Activated naive CD8-positive, alpha-beta T cell treated with anti-CD3 and anti-CD28 coated beads, Interleukin-2, amount 50 U/mL, for 16 hours (primary cell): ENCODE measurements around the gene HYAL3.

ENCODE experiments used
- DNase-seq: peaks from one replicate; pipeline ENCODE4 v3.0.0-alpha.2; 2020; ENCODE audit warnings: low read depth, low spot score

Gene HYAL3

DNA sequence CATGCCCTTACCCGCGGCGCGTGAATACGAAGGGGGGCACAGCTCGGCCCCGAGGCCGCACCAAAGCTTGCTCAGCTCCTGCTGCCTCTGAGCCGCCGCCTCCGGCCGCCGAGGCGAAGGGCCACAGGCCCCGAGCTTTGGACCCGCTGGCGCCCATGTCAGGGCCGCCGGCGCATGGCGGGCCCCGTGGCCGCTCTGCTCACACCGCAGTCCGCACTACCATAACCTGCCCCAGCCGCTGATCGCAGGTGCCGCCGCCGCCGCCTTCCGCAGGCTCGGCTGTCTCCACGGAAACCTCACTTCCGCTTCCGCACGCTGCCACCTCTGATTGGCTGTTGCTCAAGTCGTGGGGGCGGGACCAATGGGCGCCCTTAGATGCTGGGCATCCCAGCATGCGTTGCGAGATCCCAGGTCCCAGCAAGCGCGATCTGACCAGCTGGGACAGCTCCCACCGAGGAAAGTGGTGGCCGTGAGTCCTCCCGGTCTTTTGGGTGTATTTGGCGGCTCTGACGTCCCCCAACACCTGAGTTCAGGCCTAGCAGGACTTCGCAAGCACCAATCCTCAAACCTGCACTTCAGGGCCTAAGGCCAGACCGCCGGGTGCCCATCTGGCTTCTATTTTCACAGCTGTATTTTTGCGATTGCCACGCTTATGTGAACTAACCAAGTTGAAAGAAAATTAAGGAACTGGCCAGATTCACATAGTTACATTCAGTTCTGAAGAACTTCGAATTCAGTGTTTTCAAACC lies 28.9 kb upstream of the HYAL3 start, which contains the start of gene TUSC2:
Gene TUSC2 (minus strand): TSS at position 281 of the 749 bp plus-strand sequence. CDS start 124 bp downstream, at position 157.
- peak; percentile 84 for DNase-seq

DNA sequence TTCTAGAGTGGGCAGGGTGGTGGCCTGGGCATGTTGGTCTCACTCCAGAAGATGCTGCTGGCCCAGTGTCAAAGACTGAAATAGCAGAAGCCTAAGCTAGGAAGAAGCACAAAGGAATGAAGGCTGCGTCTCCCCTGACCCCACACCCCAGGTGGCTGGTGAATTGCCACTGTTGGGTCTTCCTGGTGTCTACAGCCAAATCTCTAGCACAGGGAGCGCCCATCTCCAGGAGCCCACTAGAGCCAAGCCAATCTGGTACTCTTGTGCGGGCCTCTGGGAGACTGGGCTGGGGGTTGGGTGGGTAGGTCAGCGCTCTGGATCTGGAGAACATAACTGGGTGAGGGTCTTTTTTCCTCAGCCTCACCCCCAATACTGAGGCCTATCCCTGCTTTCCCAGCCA lies 27.9 kb upstream of the HYAL3 start:
- no peak for DNase-seq

GRCh38 chr3:50326182-50326541 lies 27.0 kb upstream of the HYAL3 start:
- DNase-seq, result no peak

DNA sequence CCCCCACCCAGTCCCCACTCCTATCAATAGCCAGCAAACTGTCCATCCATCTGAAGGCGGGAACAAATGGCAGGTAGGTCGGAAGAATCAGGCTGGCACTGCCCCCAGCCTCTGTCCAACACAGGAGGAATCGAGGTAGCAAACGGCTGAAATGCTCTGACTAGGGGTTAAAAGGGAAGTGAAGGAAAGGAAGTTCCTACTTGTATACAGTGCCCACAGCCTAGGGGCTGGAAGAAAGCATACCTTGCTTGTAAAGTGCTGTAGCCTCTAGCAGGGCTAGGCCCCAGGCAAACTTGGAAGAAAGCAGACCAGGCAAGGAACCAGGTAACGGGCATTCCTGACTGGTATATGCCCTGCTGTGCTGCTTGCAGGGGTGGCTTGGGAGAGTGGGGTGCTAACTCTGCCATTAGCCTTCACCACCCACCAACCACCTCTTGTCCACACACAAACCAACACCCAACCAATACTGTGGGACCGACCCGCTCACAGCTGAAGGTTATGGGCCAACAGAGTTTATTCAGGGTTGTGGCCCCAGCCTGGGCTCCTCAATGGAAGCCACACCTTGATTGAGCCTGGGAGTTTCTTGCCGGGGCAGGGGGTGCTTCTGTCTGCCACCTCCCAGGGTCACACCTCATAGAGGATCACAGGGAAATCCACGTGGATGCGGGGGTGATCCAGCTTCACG lies 26.4 kb upstream of the HYAL3 start:
- DNase-seq, result no peak

DNA sequence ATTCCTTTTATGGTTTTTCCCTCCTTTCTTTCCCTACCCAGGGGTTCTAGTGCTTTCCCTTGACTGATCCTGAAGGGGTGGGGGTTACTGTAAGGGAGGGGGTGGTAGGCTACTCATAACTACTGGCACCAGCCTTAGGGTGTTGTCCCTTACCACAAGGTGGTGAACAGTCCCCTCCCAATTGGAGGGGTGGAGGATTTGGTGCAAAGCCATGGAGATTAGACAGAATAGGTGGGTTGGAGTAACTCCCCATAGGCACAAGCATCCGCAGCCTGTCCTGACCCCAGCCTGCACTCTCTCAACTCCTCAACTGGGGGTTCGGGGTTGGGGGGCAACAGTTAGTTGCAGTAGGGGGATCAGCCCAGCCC lies 25.9 kb upstream of the HYAL3 start:
- no peak for DNase-seq

GRCh38 chr3:50324351-50325112 lies 25.3 kb upstream of the HYAL3 start:
- peak; percentile 40 for DNase-seq

GRCh38 chr3:50323614-50324199 lies 24.5 kb upstream of the HYAL3 start:
- DNase-seq, result no peak

DNA sequence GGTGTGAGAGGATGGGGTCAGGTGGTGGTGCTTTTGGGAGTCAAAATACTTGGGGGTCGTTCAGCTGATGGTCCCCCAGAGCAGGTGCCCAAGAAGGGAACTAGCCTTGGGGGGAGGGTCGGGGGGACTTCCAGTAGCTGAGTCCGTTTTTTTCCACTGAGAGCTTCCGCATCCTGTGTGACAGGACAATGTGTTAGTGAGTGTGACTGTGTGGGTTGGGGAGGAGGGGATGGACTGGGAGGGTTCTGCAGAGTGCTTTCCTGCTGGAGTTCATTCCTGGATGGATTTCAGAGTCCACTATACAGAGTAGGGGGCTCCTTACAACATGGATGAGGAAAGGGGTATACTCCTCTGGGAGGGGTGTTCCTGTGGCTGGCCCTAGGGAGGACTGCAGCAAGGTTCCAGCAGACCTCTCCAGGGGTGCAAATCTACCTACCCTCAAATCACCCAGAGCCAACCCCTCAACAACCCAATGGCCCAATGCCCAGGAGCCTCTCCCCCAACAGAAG lies 23.9 kb upstream of the HYAL3 start:
- no peak for DNase-seq

DNA sequence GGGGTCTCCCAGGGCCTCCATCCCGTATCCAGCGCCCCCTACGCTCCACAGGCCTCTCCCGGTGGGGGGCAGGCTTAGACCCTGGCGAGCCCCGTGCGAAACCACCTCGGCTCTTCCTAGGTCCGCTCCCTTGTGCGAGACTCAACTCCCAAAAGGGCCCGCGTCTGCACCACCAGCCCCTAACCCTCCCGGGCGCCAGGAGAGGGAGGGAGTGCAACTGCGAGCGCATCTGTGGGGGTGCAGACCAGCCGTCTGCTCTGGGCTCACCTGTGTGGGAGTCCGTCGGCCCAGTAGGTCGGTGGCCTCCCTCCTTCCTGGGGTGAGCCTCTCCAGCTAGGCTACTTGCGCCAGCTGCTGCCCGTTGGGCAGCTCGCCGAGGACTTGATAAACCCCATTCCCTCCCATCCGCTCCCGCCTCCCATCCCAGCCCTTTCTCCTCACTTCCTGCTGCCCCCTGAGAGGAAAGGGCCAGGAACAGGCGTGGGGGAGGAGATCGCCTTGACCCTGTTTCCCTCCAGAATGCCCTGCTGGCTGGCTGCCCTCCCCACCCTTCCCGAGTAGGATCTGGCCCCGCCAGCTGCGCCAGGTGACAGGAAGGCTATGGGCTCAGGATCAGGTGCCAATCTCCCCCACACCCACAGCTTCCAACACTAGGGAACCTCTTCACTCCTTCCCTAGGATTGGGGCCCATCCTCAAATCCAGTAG lies 23.3 kb upstream of the HYAL3 start, which contains the start of gene HYAL2:
Gene HYAL2 (minus strand): TSS at position 360 of the 706 bp plus-strand sequence. CDS start 2,256 bp downstream, outside the sequence.
- no peak for DNase-seq

DNA sequence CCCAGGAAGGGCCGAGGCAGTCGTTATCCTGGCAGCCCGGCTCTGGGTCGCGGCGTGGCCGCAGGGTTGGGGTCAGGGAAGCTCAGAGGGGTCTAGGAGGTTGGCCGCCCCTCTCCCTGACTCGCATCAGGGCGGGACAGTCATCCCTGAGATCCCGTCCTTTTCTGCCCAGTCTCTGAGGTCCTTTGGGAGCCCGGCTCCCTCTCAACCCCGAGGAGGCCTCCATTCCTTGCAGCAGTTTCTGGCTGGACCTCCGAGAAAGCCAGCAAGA lies 22.8 kb upstream of the HYAL3 start:
- no peak for DNase-seq

DNA sequence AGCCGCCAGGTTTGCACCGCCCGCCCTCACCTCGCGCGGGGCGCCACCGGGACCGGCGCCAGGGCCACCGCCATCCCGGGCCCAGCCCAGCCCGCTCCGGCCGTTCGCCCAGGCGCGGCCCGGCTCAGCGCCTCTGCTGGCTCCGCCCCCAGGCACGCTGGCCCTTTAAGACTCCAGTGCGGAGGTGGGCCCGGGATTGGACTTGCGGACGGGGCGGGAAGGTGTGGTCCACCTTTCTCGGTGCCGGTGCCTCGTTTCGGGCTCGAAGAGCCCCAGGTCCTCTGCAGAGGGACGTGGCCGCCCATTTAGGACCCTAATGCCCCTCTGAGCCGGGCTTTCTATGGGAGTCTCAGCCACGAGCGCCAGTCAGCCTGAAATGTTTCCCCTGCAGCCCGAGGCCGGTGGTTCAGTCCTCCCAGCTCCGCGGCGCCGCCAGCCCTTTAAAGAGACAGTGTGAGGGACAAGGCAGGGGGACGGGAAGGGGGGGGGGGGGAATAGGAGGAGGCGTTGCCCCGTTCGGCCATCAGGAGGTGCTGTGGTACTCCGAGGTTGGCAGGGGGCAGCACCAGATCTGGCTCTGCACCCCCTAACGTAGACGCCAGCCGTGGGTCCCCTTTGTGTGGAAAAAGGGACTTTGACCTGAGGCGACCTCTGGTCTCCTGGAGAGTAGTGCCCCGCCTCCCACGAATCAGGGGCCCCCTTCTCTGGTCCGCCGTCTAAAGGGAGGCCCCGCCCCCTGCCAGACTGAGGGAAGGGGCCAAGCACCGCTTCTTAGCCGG lies 22.3 kb upstream of the HYAL3 start:
- peak; percentile 57 for DNase-seq

GRCh38 chr3:50320853-50321335 lies 21.7 kb upstream of the HYAL3 start:
- DNase-seq, result no peak

DNA sequence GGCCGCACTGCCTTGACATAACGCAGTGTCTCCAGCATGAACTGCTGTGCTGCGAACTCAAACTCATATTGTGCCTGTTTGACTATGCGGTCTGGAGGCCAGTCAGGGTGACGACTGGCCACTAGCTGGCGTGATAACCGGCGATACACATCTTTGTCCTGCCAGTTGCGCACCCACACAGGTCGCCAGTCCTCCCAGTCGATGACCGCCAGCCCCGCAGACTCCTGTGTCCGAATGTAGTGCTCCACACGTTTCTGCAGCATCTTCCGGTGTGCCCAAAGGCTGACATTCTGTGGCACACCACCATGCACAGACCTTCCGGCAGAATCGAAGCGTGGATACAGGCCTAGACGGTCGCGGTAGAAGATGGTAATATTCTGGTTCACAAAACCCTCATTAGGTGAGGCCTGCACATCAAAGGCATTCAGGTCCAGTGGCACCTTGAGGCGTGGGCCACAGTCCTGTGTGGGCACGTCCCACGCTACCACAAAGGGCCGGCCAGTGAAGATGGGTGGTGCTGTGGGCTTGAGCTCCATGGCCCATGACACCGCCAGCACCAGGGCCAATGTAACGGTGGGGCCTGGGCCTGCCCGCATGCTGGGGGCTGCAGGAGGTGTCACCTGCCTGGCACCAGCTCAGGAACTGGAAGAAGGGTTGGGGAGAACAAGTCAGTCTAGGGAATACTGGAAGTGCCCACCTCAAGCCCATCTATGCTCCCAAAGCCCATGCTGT lies 20.9 kb upstream of the HYAL3 start:
- DNase-seq, result no peak

DNA sequence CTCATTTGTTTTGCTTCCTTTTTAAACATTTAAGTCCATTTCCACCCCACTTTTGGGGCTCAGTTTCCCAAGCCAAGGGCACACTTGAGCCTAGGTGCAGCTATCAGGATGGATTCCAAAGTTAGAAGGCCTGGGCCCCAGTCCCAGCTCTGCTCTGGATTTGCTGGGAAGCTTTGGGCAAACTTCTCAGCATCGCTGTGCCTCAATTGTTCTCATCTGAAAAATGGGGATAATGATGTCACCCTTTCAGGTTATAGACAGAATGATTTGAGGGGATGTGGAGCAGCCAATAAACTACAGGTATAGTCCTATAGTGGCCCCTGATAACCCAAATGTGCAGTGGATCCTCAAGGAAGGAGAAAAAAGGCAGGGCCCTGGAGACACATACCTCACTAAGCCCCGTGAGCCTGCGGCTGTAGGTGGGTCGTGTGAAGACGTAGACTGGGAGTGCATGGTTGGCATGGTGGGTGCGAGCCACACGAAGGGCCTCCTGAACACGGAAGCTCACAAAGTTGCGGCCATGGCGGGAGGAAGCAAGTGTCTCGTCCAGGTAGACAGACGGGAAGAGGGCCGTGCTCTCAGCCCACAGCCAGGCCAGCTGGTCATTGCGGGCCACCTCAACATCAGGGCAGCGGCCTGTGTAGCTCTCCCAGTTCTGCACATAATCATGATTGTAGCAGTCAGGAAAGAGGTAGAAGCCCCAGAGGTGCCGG lies 20.1 kb upstream of the HYAL3 start:
- DNase-seq, result no peak

GRCh38 chr3:50318615-50319014 lies 19.4 kb upstream of the HYAL3 start:
- DNase-seq, result no peak

GRCh38 chr3:50318163-50318562 lies 19.0 kb upstream of the HYAL3 start:
- DNase-seq, result no peak

GRCh38 chr3:50317300-50317699 lies 18.1 kb upstream of the HYAL3 start:
- no peak for DNase-seq

DNA sequence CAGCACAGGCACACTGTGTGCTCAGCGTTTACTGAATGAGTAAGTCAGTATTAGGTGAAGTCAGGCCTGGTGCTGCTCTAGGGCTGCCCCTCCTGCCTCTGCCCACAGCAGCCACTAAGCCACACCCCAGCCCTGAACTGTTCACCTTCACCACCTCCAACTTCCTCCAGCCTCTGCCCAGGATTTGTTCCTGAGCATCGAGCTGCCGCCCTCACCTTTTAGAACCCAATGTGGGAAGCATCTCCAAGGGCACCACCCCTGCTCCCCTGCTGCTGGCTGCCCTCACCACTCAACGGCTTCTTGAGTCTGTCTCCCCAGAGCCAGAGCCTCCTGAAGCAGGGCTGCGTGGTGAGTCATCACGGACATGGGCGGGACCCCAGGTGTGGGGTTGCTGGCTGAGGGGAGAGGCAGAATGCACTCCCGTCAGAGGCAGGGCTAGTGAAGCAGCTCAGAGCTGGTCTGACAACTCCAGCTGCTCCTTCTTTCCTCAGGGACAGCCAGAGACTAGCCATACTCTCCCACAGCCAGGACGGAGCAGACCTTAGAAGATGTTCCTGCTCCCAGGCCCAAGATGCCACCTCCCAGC lies 17.5 kb upstream of the HYAL3 start:
- peak; percentile 21 for DNase-seq

DNA sequence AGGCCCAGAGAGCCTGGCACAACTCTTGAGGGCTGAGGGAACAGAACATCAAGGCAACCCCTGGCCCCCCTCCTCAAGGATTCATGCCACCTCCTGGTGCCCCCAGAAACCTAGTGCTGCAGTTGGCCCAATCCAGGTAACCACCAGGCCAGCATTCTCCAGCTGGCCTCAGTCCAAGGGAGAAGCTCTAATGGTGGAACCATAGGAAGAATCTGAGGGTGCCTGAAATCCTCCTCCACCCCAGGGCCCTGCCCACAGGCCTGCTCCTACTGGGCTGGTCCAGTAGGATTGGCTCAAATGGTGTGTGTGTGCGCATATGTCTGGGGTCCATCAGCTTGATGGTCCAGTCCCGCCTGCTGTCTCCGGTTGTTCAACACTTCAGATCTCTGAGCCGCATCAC lies 15.6 kb upstream of the HYAL3 start:
- DNase-seq, result no peak
